Adipose tissue (tissue), 3 donors: ENCODE data around the gene MSLN. TPM values are rescaled to one million over a fixed set of nuclear protein-coding genes. Genes with fewer than 3 reads are reported as not detected.
"Not testable (repeated sequence)": the region's sequence is repeated elsewhere in the genome, so short reads cannot be mapped to it uniquely, and the experiment has no call there.

Experiments used
- H3K27ac ChIP-seq: one replicate; pipeline ENCODE4 v1.5.1; 2013; ENCODE audit warnings: low read depth, low read length
- WGBS, 3 donors: extraction: QIAGEN DNeasy Blood & Tissue Kit; methylation state at CpG; one replicate each; pipeline ENCODE4 v1.1.7; 2013; 5-methylcytosine and 5-hydroxymethylcytosine counted together
- polyA plus RNA-seq, 3 donors: library from polyadenylated mRNA; stranded (reverse); fragments of 200-250 nt; gene quantifications; one replicate each; pipeline ENCODE4 v1.2.3, GENCODE V29; 2013
- donor health status: healthy with polysubstance abuse.
- donor health status: Bipolar disorder and iron deficiency.
- donor health status: healthy.

MSLN gene
- polyA plus RNA-seq, 3 donors: 0.49 to 14.2 (median 13.2) TPM

DNA sequence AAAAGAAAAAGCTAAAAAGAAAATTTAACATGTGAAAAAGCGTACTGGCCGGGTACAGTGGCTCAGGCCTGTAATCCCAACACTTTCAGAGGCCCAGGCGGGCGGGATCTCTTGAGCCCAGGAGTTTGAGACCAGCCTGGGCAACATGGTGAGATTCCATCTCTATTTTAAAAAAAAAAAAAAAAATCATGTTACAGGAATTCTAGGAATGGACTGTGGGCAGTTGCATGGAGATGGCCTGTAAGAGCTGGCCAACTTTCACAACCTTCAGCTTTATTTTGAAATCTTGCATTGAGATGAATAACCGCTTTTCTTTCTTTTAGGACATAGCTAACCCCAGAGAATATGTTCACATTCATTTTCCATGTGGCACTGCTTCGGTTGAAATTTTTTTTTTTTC, 11.5 kb upstream of the MSLN start:
- WGBS, 3 donors: 71 to 90% (median 72%) methylated on average over 6 of the region's 6 CpGs
- no peak overlapping the region for H3K27ac ChIP-seq

- 39 to 66% (median 57%) methylated on average over 9 of the region's 9 CpGs for WGBS, 3 donors
- H3K27ac ChIP-seq: no peak overlapping the region
These were observed 10.0 kb upstream of the MSLN start for GRCh38 chr16:750485-750884.

DNA sequence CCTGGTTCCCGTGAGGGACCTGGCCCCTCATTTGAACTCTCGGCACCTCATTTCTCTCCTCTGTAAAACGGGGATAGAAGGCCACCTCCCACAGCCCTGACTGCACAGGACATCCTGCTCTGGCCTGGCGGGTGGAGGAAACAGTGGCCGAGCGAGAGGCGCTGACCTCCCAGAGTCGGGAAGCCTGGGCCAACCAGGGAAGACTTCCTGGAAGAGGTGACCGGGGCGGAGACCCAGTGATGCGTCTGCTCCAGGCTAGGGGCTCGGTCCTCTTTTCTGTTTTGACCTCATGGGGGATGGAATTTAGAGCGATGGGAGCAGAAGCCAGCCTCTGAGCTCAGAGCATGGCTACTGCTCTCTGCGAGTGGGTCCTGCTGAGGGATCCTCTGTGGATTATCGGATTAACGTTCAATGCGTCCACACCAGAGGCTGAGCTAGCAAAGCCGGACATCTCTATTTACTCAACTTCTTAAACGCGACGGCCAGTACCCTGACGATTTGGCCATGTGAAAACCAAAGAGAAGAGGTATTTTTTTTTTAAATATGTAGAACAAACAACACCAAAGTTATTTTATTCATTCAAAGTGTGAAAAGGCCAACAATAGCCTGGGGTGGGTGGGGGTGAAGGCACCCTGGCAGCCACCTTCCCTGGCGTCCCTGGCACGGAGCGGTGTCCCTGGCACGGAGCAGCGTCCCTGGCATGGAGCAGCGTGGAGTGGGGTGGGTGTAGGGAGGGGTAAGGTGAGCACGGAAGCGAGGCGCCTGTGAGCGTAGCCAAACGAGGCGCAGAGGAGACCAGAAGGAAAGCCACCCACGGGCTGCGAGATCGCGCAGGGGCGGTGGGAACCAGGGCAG, 9.2 kb upstream of the MSLN start:
- H3K27ac ChIP-seq: no peak overlapping the region
- 38 to 69% (median 65%) methylated on average over 39 of the region's 39 CpGs for WGBS, 3 donors

GRCh38 chr16:752007-752312, 8.6 kb upstream of the MSLN start:
- no peak overlapping the region for H3K27ac ChIP-seq

DNA sequence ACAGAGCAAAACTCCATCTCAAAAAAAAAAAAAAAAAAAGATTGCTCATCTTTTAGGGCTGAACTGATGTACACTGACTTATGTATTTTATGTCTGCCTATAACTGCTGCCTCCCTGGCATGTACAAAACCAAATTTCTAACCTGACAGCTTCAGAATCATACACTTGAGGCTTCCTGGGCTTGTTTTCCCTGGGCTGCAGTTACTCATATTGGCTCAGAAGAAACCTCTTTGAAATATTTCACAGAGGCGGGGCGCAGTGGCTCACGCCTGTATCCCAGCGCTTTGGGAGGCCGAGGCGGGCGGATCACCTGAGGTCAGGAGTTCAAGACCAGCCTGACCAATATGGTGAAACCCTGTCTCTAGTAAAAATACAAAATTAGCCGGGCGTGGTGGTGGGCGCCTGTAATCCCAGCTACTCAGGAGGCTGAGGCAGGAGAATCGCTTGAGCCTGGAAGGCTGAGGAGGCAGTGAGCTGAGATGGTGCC, 6.4 kb upstream of the MSLN start:
- not testable (repeated sequence) for H3K27ac ChIP-seq
- 84 to 90% (median 88%) methylated on average over 11 of the region's 11 CpGs for WGBS, 3 donors

More at GRCh38 chr16:752007-752312, 8.6 kb upstream of the MSLN start:
- 27 to 56% (median 54%) methylated on average over 10 of the region's 10 CpGs for WGBS, 3 donors

- H3K27ac ChIP-seq: no peak overlapping the region
- 29 to 50% (median 35%) methylated on average over 11 of the region's 11 CpGs for WGBS, 3 donors
These were observed 5.9 kb upstream of the MSLN start for GRCh38 chr16:754656-755055.

DNA sequence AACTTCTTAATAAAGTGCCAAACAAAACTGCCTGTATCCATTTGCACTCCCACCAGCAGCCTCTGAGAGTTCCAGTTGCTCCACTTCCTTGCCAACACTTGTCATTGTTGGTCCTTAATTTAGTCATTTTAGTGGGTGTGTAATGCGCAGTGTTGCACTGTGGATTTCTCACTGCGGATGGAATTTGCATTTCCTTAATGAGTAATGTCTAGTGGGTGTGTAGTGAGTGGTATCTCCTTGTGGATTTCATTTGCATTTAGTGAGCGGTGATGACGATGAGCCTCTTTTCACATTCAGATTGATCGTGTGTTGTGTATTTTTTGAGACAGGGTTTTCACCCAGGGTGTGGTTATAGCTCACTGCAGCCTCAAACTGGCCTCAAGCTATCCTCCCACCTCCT, 4.1 kb upstream of the MSLN start:
- 90 to 93% (median 92%) methylated on average over 5 of the region's 5 CpGs for WGBS, 3 donors
- H3K27ac ChIP-seq: no peak overlapping the region

- WGBS, 3 donors: 70 to 81% (median 77%) methylated on average over 34 of the region's 34 CpGs
- H3K27ac ChIP-seq: no peak overlapping the region
These were observed 1.2 kb upstream of the MSLN start for GRCh38 chr16:759110-759910.

DNA sequence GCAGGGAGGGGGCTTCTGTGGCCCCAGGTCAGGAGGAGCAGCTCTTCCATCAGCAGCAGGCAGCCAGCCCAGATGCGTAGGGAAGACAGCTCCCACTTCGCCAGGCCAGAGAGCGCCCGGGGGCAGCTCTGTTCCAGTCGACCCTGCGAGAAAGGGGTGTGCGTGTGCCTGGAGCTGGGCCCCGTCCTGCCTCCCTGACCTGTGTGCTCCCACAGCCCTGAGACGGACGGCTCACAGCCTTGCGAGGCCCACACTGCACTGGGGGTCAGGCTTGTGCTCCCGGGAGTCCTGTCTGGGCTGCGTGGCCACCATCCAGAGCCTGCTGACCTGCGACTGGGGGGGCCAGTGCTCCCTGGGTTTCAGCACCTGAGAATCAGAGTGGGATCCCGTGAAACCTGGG, 469 bp upstream of the MSLN start:
- WGBS, 3 donors: 52 to 57% (median 53%) methylated on average over 15 of the region's 15 CpGs
- H3K27ac ChIP-seq: no peak overlapping the region

DNA sequence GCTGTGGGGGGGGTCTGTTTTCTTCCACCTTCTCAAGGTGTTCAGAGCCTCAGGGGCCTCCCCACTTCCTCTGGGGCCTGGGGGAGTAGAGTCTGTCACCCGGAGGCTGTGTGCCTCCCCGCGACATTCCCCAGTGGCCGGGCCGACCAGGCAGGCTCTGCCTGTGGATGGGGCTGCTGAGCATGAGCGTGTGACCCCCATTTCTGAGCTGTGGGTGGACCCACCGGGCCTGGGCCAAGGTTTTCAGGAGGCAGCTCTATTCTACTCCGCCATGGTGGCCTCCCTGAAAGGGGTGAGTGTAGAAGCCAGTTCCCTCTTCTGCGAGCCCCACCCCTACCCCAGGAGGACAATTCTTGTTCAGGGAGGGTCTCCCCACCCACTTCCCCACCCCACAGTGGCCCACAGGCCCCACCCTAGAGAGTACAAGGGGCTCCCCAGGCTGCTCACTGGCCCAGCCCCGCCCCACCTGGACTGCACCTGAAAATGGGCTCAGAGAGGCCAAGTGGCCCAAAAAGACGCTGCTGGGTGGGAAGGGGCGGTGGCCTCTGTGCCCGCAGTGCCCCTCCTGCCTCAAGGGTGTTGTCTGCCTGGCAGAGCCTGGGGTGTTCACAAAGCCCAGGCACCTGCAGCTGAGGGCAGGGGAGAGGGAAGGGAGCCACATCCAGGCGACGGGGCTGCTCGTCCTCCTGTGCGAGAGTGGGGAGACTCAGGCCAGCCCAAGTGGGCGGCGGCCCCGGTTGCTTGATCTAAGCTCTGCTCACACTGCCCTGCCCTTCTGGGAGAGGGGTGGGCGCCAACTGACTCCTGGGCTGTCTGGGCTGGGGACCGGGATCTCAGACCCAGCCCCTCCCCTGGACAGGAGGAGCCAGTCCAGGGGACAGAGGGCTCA, 1.3 kb downstream of the MSLN start:
- 53 to 64% (median 61%) methylated on average over 22 of the region's 22 CpGs for WGBS, 3 donors
- no peak overlapping the region for H3K27ac ChIP-seq

DNA sequence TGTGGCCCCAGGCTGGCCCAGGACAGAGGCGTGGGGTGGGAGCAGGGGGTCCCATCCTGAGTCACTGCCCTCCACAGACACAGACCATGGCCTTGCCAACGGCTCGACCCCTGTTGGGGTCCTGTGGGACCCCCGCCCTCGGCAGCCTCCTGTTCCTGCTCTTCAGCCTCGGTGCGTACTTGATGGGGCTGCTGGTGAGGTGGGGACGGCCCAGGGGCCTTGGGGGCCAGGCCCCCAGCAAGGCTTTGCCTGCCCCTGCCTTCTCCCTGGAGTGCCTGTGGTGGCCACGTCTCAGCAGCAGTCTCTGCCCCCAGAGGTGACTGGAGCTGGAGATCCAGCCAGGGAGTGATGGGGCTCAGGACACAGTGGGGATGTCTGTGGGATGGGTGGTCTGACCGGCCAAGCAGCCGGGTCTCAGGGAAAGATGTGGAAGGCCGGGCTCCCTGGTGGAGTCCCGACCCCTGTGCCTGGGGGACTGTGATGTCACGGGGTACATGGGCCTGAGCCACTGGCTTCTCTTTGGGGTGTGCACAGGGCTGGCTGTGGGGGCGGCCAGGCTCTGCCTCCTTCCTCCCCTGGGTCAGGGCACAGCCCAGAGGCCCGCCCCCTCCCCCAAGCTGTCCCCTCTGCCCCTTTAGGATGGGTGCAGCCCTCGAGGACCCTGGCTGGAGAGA, 2.2 kb downstream of the MSLN start:
- 60 to 78% (median 72%) methylated on average over 12 to 17 of the region's 17 CpGs for WGBS, 3 donors
- no peak overlapping the region for H3K27ac ChIP-seq

DNA sequence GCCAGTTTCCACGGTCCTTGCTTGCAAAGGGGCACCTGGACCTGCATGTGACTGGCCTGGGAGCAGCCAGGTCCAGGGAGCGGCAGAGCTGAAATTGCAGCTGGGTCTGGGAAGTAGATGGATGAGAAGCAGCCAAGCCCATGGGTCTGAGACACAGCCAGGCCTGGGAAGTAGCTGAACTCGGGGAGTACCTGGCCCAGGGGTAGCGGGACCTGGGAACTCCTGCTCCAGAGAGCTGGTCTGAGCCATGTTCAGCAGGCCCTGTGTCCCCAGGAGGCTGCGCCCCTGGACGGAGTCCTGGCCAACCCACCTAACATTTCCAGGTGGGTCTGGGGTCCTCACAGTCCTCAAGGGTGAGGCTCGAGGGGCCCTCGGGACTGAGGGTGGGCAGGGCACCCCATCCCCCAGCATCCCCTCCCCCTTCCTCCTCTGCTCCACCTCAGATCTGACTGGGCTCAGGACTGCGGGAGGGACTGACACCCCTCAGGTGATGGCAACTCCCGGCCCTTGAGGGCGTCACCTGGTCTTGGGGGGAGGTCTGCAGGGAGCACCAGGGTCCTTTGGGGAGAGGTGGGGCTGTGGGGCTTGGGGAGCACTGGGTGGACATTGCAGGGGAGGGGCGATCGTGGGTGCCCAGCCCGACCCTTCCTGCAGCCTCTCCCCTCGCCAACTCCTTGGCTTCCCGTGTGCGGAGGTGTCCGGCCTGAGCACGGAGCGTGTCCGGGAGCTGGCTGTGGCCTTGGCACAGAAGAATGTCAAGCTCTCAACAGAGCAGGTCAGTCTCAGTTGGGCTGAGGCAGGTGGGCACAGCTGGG, 3.0 kb downstream of the MSLN start:
- WGBS, 3 donors: 68 to 77% (median 76%) methylated on average over 16 to 21 of the region's 21 CpGs
- H3K27ac ChIP-seq: no peak overlapping the region

GRCh38 chr16:764184-764750, 3.7 kb downstream of the MSLN start:
- no peak overlapping the region for H3K27ac ChIP-seq
- 66 to 69% (median 67%) methylated on average over 17 to 20 of the region's 20 CpGs for WGBS, 3 donors

DNA sequence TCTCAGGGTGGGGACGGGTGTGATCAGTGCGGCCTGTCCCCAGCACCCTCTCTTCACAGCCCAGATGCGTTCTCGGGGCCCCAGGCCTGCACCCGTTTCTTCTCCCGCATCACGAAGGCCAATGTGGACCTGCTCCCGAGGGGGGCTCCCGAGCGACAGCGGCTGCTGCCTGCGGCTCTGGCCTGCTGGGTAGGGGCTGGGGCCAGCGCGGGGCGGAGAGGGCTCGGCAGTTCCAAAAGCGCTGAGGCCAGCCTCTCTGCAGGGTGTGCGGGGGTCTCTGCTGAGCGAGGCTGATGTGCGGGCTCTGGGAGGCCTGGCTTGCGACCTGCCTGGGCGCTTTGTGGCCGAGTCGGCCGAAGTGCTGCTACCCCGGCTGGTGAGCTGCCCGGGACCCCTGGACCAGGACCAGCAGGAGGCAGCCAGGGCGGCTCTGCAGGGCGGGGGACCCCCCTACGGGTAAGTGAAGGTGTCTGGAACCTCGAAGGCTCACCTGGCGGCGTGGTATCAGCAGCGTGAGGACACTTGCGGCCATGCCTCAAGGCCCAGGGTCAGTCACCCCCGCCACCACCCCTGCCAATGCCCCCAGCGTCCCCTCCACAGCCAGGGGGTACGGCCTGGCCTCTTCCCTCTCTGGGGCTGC, 4.4 kb downstream of the MSLN start:
- no peak overlapping the region for H3K27ac ChIP-seq
- WGBS, 3 donors: 79 to 83% (median 82%) methylated on average over 35 to 38 of the region's 38 CpGs

DNA sequence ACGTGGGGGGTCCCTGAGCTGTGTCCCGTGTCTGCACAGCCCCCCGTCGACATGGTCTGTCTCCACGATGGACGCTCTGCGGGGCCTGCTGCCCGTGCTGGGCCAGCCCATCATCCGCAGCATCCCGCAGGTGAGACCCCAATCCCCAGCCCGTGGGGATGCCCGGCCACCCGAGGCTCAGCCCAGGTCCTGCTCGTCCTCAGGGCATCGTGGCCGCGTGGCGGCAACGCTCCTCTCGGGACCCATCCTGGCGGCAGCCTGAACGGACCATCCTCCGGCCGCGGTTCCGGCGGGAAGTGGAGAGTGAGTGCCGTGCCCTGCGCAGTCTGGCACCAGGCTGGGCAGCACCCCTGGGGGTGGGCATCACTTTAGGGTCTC, 4.9 kb downstream of the MSLN start:
- 88 to 93% (median 93%) methylated on average over 25 to 29 of the region's 29 CpGs for WGBS, 3 donors

GRCh38 chr16:766008-766819, 5.7 kb downstream of the MSLN start:
- no peak overlapping the region for H3K27ac ChIP-seq
- WGBS, 3 donors: 78 to 87% (median 83%) methylated on average over 29 of the region's 29 CpGs

More for the DNA sequence above, 4.9 kb downstream of the MSLN start:
- H3K27ac ChIP-seq: no peak overlapping the region
